HG03097 (cell line): ENCODE results near the gene HBE1.

Experiments used
- ATAC-seq: cut with Tn5 transposase; IDR thresholded peaks from one replicate; pipeline ENCODE4 v1.9.1; 2021; ENCODE audit not compliant: unreplicated experiment, low FRiP score

The HBE1 gene

GRCh38 chr11:5286351-5286750 is 16.6 kb upstream of the HBE1 start:
- no peak for ATAC-seq

- ATAC-seq: no peak
These were observed 16.1 kb upstream of the HBE1 start for GRCh38 chr11:5285703-5286340.

- ATAC-seq: no peak
These were observed 14.9 kb upstream of the HBE1 start for GRCh38 chr11:5284637-5285036.

GRCh38 chr11:5283882-5284281 is 14.1 kb upstream of the HBE1 start:
- no peak for ATAC-seq

GRCh38 chr11:5283086-5283485 is 13.3 kb upstream of the HBE1 start:
- ATAC-seq: no peak

- ATAC-seq: no peak
These were observed 12.9 kb upstream of the HBE1 start for GRCh38 chr11:5282628-5283027.

GRCh38 chr11:5281596-5281995 is 11.9 kb upstream of the HBE1 start:
- no peak for ATAC-seq

- ATAC-seq: peak; percentile 92
These were observed 10.9 kb upstream of the HBE1 start for GRCh38 chr11:5280582-5281102.

- no peak for ATAC-seq
These were observed 9.8 kb upstream of the HBE1 start for GRCh38 chr11:5279471-5280090.

- no peak for ATAC-seq
These were observed 8.2 kb upstream of the HBE1 start for GRCh38 chr11:5277807-5278382.

- ATAC-seq: no peak
These were observed 7.0 kb upstream of the HBE1 start for GRCh38 chr11:5276697-5277096.

- ATAC-seq: no peak
These were observed 5.8 kb upstream of the HBE1 start for GRCh38 chr11:5275369-5276110.

GRCh38 chr11:5274395-5274794 is 4.7 kb upstream of the HBE1 start:
- no peak for ATAC-seq

GRCh38 chr11:5272395-5273017 is 2.8 kb upstream of the HBE1 start:
- ATAC-seq: no peak

- no peak for ATAC-seq
These were observed 2.6 kb downstream of the HBE1 start for GRCh38 chr11:5267033-5267563.

- no peak for ATAC-seq
These were observed 3.1 kb downstream of the HBE1 start for GRCh38 chr11:5266609-5267008.

- no peak for ATAC-seq
These were observed 3.9 kb downstream of the HBE1 start for GRCh38 chr11:5265832-5266231.

- ATAC-seq: no peak
These were observed 11.0 kb downstream of the HBE1 start for GRCh38 chr11:5258543-5259262.

- ATAC-seq: no peak
These were observed 12.4 kb downstream of the HBE1 start for GRCh38 chr11:5257296-5257695.
